ENCODE results near the gene PDGFA. TPM values are rescaled to one million over a fixed set of nuclear protein-coding genes. Genes with fewer than 3 reads are reported as not detected.

Gene PDGFA
- total and polyA plus RNA-seq, 5 experiments from 2014 or later, result 0.21 to 0.30 TPM; not detected in 3

GRCh38 chr7:549066-549890 lies 29.6 kb upstream of the PDGFA start:
- no peak overlapping the region for H3K4me3 Mint-ChIP-seq
- ATAC-seq (no peak), DNase-seq (no peak)
- H3K27me3 Mint-ChIP-seq, result no peaks in the 10 kb centered on the region
- POLR2A ChIA-PET, result no interaction called here
- no peak overlapping the region for H3K27ac Mint-ChIP-seq
- peaks cover 0 to 7% (median 3%) of the 10 kb centered on the region in 9 donors for H3K9me3 Mint-ChIP-seq
- H3K4me1 Mint-ChIP-seq, result peaks cover 0 to 2% (median 0%) of the 10 kb centered on the region in 4 donors
- H3K36me3 Mint-ChIP-seq, result peaks cover 8 to 14% (median 9%) of the 10 kb centered on the region in 3 donors

GRCh38 chr7:548401-548800 lies 28.8 kb upstream of the PDGFA start:
- peaks cover 0 to 2% (median 0%) of the 10 kb centered on the region in 4 donors for H3K4me1 Mint-ChIP-seq
- ATAC-seq, result no peak
- POLR2A ChIA-PET, result no interaction called here
- H3K9me3 Mint-ChIP-seq, result peaks cover 0 to 7% (median 3%) of the 10 kb centered on the region in 9 donors
- no peaks in the 10 kb centered on the region for H3K27me3 Mint-ChIP-seq
- peak overlapping the region in 2 of 10 donors; percentile 57 to 58 for H3K27ac Mint-ChIP-seq
- no peak for DNase-seq
- peaks cover 8 to 13% (median 9%) of the 10 kb centered on the region in 3 donors for H3K36me3 Mint-ChIP-seq
- no peak overlapping the region for H3K4me3 Mint-ChIP-seq

- Mint-ChIP-seq H3K27ac (peak overlapping the region in 1 of 10 donors; percentile 55), H3K4me3 (no peak overlapping the region), H3K4me1 (peaks cover 0 to 5% (median 1%) of the 10 kb centered on the region in 4 donors), H3K36me3 (peaks cover 9 to 12% (median 9%) of the 10 kb centered on the region in 3 donors), H3K27me3 (no peaks in the 10 kb centered on the region), H3K9me3 (peaks cover 0 to 7% (median 3%) of the 10 kb centered on the region in 9 donors)
- ATAC-seq, result no peak
- POLR2A ChIA-PET, result interaction anchor here (1.2 kb wide), 1 partner anchor 31 kb away, joined by 3 read pairs; no protein-coding TSS in a partner anchor
- DNase-seq, result no peak
Observed at GRCh38 chr7:545470-545869, 25.8 kb upstream of the PDGFA start.

GRCh38 chr7:544338-545221 lies 24.9 kb upstream of the PDGFA start:
- no peak overlapping the region for H3K4me3 Mint-ChIP-seq
- peaks cover 0 to 7% (median 3%) of the 10 kb centered on the region in 9 donors for H3K9me3 Mint-ChIP-seq
- H3K27ac Mint-ChIP-seq, result peak overlapping the region in 1 of 10 donors; percentile 44
- no peak for DNase-seq
- H3K27me3 Mint-ChIP-seq, result no peaks in the 10 kb centered on the region
- H3K36me3 Mint-ChIP-seq, result peaks cover 9 to 11% (median 10%) of the 10 kb centered on the region in 3 donors
- H3K4me1 Mint-ChIP-seq, result peaks cover 0 to 6% (median 2%) of the 10 kb centered on the region in 4 donors
- no peak for ATAC-seq
- POLR2A ChIA-PET, result interaction anchor here (1.2 kb wide), 1 partner anchor 30 kb away, joined by 3 read pairs; no protein-coding TSS in a partner anchor

- H3K27ac Mint-ChIP-seq, result peak overlapping the region in 4 of 10 donors; percentile 33 to 69 (median 40)
Observed at GRCh38 chr7:543501-544337, 24.1 kb upstream of the PDGFA start.

GRCh38 chr7:542713-543500 lies 23.3 kb upstream of the PDGFA start:
- Mint-ChIP-seq H3K27ac (peak overlapping the region in 2 of 10 donors; percentile 41 to 61), H3K36me3 (peaks cover 0 to 4% (median 4%) of the 10 kb centered on the region in 3 donors), H3K27me3 (no peaks in the 10 kb centered on the region), H3K4me3 (no peak overlapping the region), H3K9me3 (peaks cover 0 to 7% (median 3%) of the 10 kb centered on the region in 9 donors), H3K4me1 (peaks cover 0 to 6% (median 2%) of the 10 kb centered on the region in 4 donors)
- no peak for ATAC-seq
- POLR2A ChIA-PET, result interaction anchor here (0.6 to 0.8 kb wide), 2 partner anchors 9 to 185 kb away, joined by 3 read pairs; no protein-coding TSS in a partner anchor
- DNase-seq, result no peak

More at GRCh38 chr7:543501-544337, 24.1 kb upstream of the PDGFA start:
- H3K4me1 Mint-ChIP-seq, result peaks cover 0 to 6% (median 2%) of the 10 kb centered on the region in 4 donors
- no peaks in the 10 kb centered on the region for H3K27me3 Mint-ChIP-seq
- no peak overlapping the region for H3K4me3 Mint-ChIP-seq
- H3K9me3 Mint-ChIP-seq, result peaks cover 0 to 7% (median 3%) of the 10 kb centered on the region in 9 donors
- POLR2A ChIA-PET, result interaction anchor here (0.8 kb wide), 1 partner anchor 8 kb away, joined by 3 read pairs; no protein-coding TSS in a partner anchor
- ATAC-seq, result no peak
- peaks cover 4 to 9% (median 7%) of the 10 kb centered on the region in 3 donors for H3K36me3 Mint-ChIP-seq
- DNase-seq, result no peak

- Mint-ChIP-seq H3K27ac (peak overlapping the region in 3 of 10 donors; percentile 15 to 61 (median 44)), H3K27me3 (no peaks in the 10 kb centered on the region), H3K4me1 (peaks cover 0 to 6% (median 2%) of the 10 kb centered on the region in 4 donors), H3K4me3 (no peak overlapping the region), H3K36me3 (peaks cover 0 to 4% (median 3%) of the 10 kb centered on the region in 3 donors), H3K9me3 (peaks cover 0 to 7% (median 3%) of the 10 kb centered on the region in 9 donors)
- DNase-seq (no peak), ATAC-seq (no peak)
- POLR2A ChIA-PET, result interaction anchor here (0.6 kb wide), 1 partner anchor 10 kb away, joined by 3 read pairs; no protein-coding TSS in a partner anchor
Observed at GRCh38 chr7:542131-542712, 22.6 kb upstream of the PDGFA start.

GRCh38 chr7:541661-542060 lies 22.0 kb upstream of the PDGFA start:
- Mint-ChIP-seq H3K27me3 (no peaks in the 10 kb centered on the region), H3K36me3 (peaks cover 0 to 4% (median 3%) of the 10 kb centered on the region in 3 donors), H3K4me1 (peaks cover 0 to 6% (median 2%) of the 10 kb centered on the region in 4 donors), H3K27ac (peak overlapping the region in 3 of 10 donors; percentile 15 to 51 (median 34)), H3K9me3 (peaks cover 0 to 6% (median 3%) of the 10 kb centered on the region in 9 donors), H3K4me3 (no peak overlapping the region)
- DNase-seq, result no peak
- ATAC-seq, result no peak
- POLR2A ChIA-PET, result interaction anchor here (0.6 kb wide), 1 partner anchor 11 kb away, joined by 3 read pairs; no protein-coding TSS in a partner anchor

- Mint-ChIP-seq H3K4me3 (no peak overlapping the region), H3K27me3 (no peaks in the 10 kb centered on the region), H3K36me3 (peaks cover 0 to 4% (median 3%) of the 10 kb centered on the region in 3 donors), H3K9me3 (peaks cover 0 to 6% (median 3%) of the 10 kb centered on the region in 9 donors), H3K4me1 (peaks cover 0 to 6% (median 2%) of the 10 kb centered on the region in 4 donors), H3K27ac (peak overlapping the region in 1 of 10 donors; percentile 53)
- POLR2A ChIA-PET, result no interaction called here
- DNase-seq (no peak), ATAC-seq (no peak)
Observed at GRCh38 chr7:540997-541396, 21.4 kb upstream of the PDGFA start.

- no peak for ATAC-seq
- Mint-ChIP-seq H3K27ac (peak overlapping the region in 2 of 10 donors; percentile 35 to 53), H3K4me1 (peaks cover 0 to 6% (median 2%) of the 10 kb centered on the region in 4 donors), H3K4me3 (no peak overlapping the region), H3K9me3 (peaks cover 0 to 6% (median 3%) of the 10 kb centered on the region in 9 donors), H3K36me3 (peaks cover 0 to 4% (median 3%) of the 10 kb centered on the region in 3 donors), H3K27me3 (no peaks in the 10 kb centered on the region)
- DNase-seq, result no peak
- POLR2A ChIA-PET, result no interaction called here
Observed at GRCh38 chr7:540579-540978, 20.9 kb upstream of the PDGFA start.

All from naive thymus-derived CD8-positive, alpha-beta T cell (primary cell).